Thymus (tissue), 14 donors: ENCODE data around the gene KRCC1. TPM values are rescaled to one million over a fixed set of nuclear protein-coding genes. Genes with fewer than 3 reads are reported as not detected.

ENCODE experiments used
- DNase-seq, 9 donors: peaks; one replicate each; pipeline ENCODE4 v3.0.0-alpha.2; 2013; ENCODE audit warnings: low spot score in 9 of 9, low read depth in 6 of 9, missing footprints in 1 of 9
- H3K27ac ChIP-seq, 2 donors: one replicate each; pipeline ENCODE4 v1.5.1; 2013; ENCODE audit warnings: control low read depth in 1 of 2, low read depth in 1 of 2, low read length in 1 of 2, mild to moderate bottlenecking in 1 of 2, moderate library complexity in 1 of 2
- H3K27me3 ChIP-seq, 2 donors: one replicate each; pipeline ENCODE4 v1.5.1; 2013; ENCODE audit warnings: low read length in 1 of 2; ENCODE audit not compliant: control insufficient read depth in 2 of 2, insufficient read depth in 1 of 2
- H3K36me3 ChIP-seq, 2 donors: one replicate each; pipeline ENCODE4 v1.5.1; 2013; ENCODE audit warnings: low read length in 1 of 2, mild to moderate bottlenecking in 1 of 2, moderate library complexity in 1 of 2; ENCODE audit not compliant: control insufficient read depth in 2 of 2, insufficient read depth in 2 of 2
- H3K4me1 ChIP-seq, 2 donors: one replicate each; pipeline ENCODE4 v1.5.1; 2013; ENCODE audit warnings: low read length in 2 of 2; ENCODE audit not compliant: control insufficient read depth in 2 of 2, insufficient read depth in 2 of 2
- H3K4me3 ChIP-seq, 2 donors: one replicate each; pipeline ENCODE4 v1.5.1; 2013; ENCODE audit warnings: low read length in 2 of 2, control low read depth in 1 of 2, mild to moderate bottlenecking in 1 of 2
- H3K9me3 ChIP-seq, 2 donors: one replicate each; pipeline ENCODE4 v1.5.1; 2013; ENCODE audit warnings: low read length in 1 of 2, mild to moderate bottlenecking in 1 of 2; ENCODE audit not compliant: control insufficient read depth in 2 of 2, insufficient read depth in 1 of 2
- WGBS: extraction: QIAGEN DNeasy Blood & Tissue Kit; methylation state at CpG from one replicate; pipeline ENCODE4 v1.1.7; 2013; 5-methylcytosine and 5-hydroxymethylcytosine counted together
- long read RNA-seq, 10 donors: transcript quantifications; one replicate each; lab custom pipeline, GENCODE V29; 2026
- polyA plus RNA-seq: library from polyadenylated mRNA; stranded (reverse); fragments of 200-250 nt; gene quantifications from one replicate; pipeline ENCODE4 v1.2.3, GENCODE V29; 2013
- total RNA-seq: library from RNA; stranded (reverse); fragments of 120-200 nt; gene quantifications from one replicate; pipeline ENCODE4 v1.2.4, GENCODE V29; 2013
- donor health status: healthy.

KRCC1 gene
- total RNA-seq (42.3 TPM), polyA plus RNA-seq (57.2 TPM)
- long read RNA-seq, donor 1, partial matches to known transcripts, result 0 of 3 reads
- long read RNA-seq, donor 1, other reads (novel, unspliced or antisense), result 0 of 3 reads
- long read RNA-seq, donor 2, transcript KRCC1-201 (4 exons, 1,753 nt), result major isoform, 23 of 23 reads
- long read RNA-seq, donor 2, partial matches to known transcripts, result 0 of 23 reads
- long read RNA-seq, donor 2, other reads (novel, unspliced or antisense), result 0 of 23 reads
- long read RNA-seq, donor 3, transcript KRCC1-201 (4 exons, 1,753 nt), result major isoform, 32 of 32 reads
- long read RNA-seq, donor 3, partial matches to known transcripts, result 0 of 32 reads
- long read RNA-seq, donor 3, other reads (novel, unspliced or antisense), result 0 of 32 reads
- long read RNA-seq, donor 4, transcript KRCC1-201 (4 exons, 1,753 nt), result major isoform, 12 of 12 reads
- long read RNA-seq, donor 4, partial matches to known transcripts, result 0 of 12 reads
- long read RNA-seq, donor 4, other reads (novel, unspliced or antisense), result 0 of 12 reads
- long read RNA-seq, donor 5, transcript KRCC1-201 (4 exons, 1,753 nt), result major isoform, 37 of 71 reads
- long read RNA-seq, donor 5, partial matches to known transcripts, result 34 of 71 reads
- long read RNA-seq, donor 5, other reads (novel, unspliced or antisense), result 0 of 71 reads
- long read RNA-seq, donor 6, transcript KRCC1-201 (4 exons, 1,753 nt), result major isoform, 19 of 25 reads
- long read RNA-seq, donor 6, partial matches to known transcripts, result 6 of 25 reads
- long read RNA-seq, donor 6, other reads (novel, unspliced or antisense), result 0 of 25 reads
- long read RNA-seq, donor 7, transcript KRCC1-201 (4 exons, 1,753 nt), result major isoform, 11 of 11 reads
- long read RNA-seq, donor 7, partial matches to known transcripts, result 0 of 11 reads
- long read RNA-seq, donor 7, other reads (novel, unspliced or antisense), result 0 of 11 reads
- long read RNA-seq, donor 8, transcript KRCC1-201 (4 exons, 1,753 nt), result major isoform, 5 of 5 reads
- long read RNA-seq, donor 8, partial matches to known transcripts, result 0 of 5 reads
- long read RNA-seq, donor 8, other reads (novel, unspliced or antisense), result 0 of 5 reads
- long read RNA-seq, donor 9, transcript KRCC1-201 (4 exons, 1,753 nt), result major isoform, 9 of 9 reads
- long read RNA-seq, donor 9, partial matches to known transcripts, result 0 of 9 reads
- long read RNA-seq, donor 9, other reads (novel, unspliced or antisense), result 0 of 9 reads
- long read RNA-seq, donor 10, transcript KRCC1-201 (4 exons, 1,753 nt), result major isoform, 9 of 18 reads
- long read RNA-seq, donor 10, partial matches to known transcripts, result 9 of 18 reads
- long read RNA-seq, donor 10, other reads (novel, unspliced or antisense), result 0 of 18 reads

DNA sequence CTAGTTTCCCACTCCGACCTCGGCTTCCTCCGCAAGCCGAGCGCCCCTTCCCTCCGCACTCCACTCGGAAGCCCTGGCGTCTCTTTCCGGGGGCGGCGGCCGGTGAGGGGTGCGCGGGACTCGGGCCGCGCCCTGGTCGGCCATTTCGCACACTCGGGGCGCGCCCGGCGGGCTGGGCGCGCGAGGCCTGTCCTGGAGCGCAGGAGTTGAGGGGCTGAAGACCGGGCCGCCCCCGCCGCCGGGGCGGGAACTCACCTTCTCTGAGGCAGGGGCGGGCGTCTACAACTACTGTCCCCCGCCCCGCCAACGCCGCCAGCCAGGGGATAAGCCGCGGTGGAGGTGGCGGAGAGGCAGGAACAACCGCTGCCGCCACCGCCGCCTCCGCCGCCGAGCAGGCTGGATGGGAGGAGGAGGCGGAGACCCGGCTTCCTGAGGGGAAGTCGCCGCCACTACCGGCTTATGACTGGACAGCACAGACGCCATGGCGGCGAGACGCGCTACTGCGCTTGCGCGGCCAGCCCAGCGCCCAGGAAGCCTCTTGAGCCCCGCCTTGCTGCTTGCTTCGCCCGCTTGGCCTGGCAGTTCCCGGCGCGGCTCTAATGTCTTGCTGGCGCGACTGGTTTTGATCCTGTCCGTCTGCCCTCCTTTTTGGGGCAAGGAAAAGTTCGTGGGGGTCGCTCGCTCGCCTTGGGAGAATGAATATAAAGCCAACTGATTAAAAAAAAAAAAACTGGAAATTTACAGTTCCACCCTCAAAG is at the start of gene KRCC1:
Gene KRCC1, minus strand, starts transcription at position 413 of the 758 bp plus-strand sequence. CDS start 27,220 bp downstream, outside the sequence.
- Histone ChIP-seq H3K27me3 (no peaks in the 10 kb centered on the region), H3K9me3 (no peaks in the 10 kb centered on the region), H3K4me3 (peak within 1 kb of the TSS; percentile 81 to 91), H3K4me1 (peaks cover 34 to 39% of the 10 kb centered on the region in 2 donors), H3K27ac (peak within 1 kb of the TSS; percentile 87 to 95), H3K36me3 (peaks cover 0 to 2% of the 10 kb centered on the region in 2 donors)
- peak; percentile 83 to 97 (median 90) for DNase-seq
- under 1% methylated on average over 77 of the region's 77 CpGs for WGBS

GRCh38 chr2:88100489-88100858 is 44.9 kb upstream of the KRCC1 start:
- Histone ChIP-seq H3K4me1 (no peaks in the 10 kb centered on the region), H3K9me3 (no peaks in the 10 kb centered on the region), H3K36me3 (no peaks in the 10 kb centered on the region), H3K27ac (no peak overlapping the region), H3K27me3 (peaks cover 0 to 2% of the 10 kb centered on the region in 2 donors), H3K4me3 (no peak overlapping the region)
- WGBS, result 94% methylated on average over 3 of the region's 3 CpGs
- DNase-seq, result no peak

DNA sequence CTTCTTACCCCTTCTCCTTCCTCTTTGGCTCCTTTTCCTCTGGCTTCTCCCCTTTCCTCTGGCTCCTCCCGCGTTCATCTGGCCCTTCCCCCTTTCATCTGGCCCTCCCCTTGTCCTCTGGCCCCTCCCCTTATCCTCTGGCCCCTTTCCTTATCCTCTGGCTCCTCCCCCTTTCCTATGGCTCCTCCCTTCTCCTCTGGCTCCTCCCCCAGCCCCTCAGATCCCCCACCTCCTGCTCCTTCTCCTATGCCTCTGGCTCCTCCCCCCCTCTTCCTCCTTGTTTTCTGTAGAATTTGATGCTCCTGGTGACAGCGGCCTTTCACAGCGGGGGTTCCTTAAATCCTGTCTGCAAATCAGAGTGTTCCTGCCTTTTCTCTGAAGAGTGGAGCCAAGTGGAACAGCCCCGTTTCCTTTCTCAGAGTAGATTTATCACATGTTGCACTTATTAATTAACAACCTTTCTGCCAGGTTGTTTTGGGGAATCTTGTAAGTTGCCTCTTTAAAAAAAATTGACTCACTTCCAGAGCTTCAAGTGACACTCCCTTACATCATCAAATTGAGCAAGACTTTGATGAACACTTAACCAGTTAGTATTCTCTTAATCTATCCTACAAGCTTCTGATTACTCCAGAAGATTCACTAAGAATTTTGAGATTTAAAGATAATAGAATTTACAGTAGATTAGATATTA is 44.4 kb upstream of the KRCC1 start:
- Histone ChIP-seq H3K4me1 (no peaks in the 10 kb centered on the region), H3K4me3 (no peak overlapping the region), H3K9me3 (no peaks in the 10 kb centered on the region), H3K36me3 (no peaks in the 10 kb centered on the region), H3K27me3 (peaks cover 0 to 2% of the 10 kb centered on the region in 2 donors), H3K27ac (no peak overlapping the region)
- 67% methylated on average over 5 of the region's 5 CpGs for WGBS
- DNase-seq, result no peak

GRCh38 chr2:88098558-88098900 is 42.9 kb upstream of the KRCC1 start:
- no peak overlapping the region for H3K4me3 ChIP-seq
- no peaks in the 10 kb centered on the region for H3K36me3 ChIP-seq
- H3K27me3 ChIP-seq, result no peaks in the 10 kb centered on the region
- no peak for DNase-seq
- H3K9me3 ChIP-seq, result no peaks in the 10 kb centered on the region
- H3K27ac ChIP-seq, result no peak overlapping the region
- no peaks in the 10 kb centered on the region for H3K4me1 ChIP-seq

DNA sequence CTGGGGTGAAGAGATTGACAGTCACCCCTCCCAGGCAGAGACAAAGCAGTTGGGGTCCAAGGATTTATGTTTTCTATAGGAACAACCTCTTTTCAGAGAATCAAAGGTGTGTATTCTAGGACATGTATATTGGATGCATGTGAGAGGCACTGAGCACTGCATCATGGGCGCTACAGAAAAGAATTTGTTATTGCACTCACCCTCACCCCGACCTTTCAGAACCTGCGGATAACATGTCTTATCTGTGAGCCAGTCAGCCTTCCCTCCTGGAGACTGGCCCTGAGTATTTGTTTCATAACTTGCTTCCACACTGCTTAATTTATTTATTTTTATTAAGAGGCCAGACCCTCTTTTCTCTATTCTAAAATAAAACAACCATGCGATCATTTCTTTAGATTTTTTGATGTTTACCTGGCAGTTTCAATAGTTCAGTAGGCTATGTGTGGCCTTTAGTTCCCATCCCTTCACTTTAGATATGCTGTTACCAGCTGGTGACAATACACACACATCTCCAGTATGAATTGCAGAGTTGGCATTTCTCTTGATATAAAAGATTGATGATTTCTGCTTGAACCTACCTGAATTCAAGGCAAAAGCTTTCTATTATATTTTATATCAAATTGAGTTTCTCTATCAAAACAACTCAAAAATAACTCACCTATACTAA is 42.4 kb upstream of the KRCC1 start:
- Histone ChIP-seq H3K27me3 (no peaks in the 10 kb centered on the region), H3K9me3 (no peaks in the 10 kb centered on the region), H3K4me1 (no peaks in the 10 kb centered on the region), H3K4me3 (no peak overlapping the region), H3K27ac (no peak overlapping the region), H3K36me3 (no peaks in the 10 kb centered on the region)
- WGBS, result 97% methylated on average over 4 of the region's 4 CpGs
- DNase-seq, result no peak

- Histone ChIP-seq H3K9me3 (no peaks in the 10 kb centered on the region), H3K4me1 (peaks cover 0 to 3% of the 10 kb centered on the region in 2 donors), H3K36me3 (no peaks in the 10 kb centered on the region), H3K4me3 (no peak overlapping the region), H3K27ac (no peak overlapping the region), H3K27me3 (no peaks in the 10 kb centered on the region)
- no peak for DNase-seq
- WGBS, result 94% methylated on average over 3 of the region's 3 CpGs
These were observed 41.6 kb upstream of the KRCC1 start for GRCh38 chr2:88097192-88097591.

DNA sequence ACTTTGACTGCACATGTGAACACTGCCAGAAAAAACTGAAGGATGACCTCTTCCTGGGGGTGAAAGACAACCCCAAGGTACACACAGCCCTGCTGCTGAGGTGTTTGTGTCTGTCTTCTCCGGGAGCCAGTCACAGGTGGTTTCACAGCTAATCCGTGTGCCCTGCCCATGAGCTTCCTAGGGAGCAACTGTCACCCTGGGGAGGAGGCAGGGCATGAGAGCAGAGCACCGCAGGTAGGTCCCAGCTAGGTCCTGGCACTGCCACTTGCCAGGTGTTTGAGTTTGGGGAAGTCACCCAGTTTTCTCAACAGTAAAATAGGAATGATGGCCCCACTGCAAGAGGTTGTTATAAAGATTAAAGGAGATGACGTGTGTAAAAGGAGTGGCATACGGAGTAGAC is 41.1 kb upstream of the KRCC1 start:
- Histone ChIP-seq H3K36me3 (no peaks in the 10 kb centered on the region), H3K4me3 (no peak overlapping the region), H3K27ac (no peak overlapping the region), H3K27me3 (no peaks in the 10 kb centered on the region), H3K4me1 (peaks cover 0 to 6% of the 10 kb centered on the region in 2 donors), H3K9me3 (no peaks in the 10 kb centered on the region)
- no peak for DNase-seq
- WGBS, result 85% methylated on average over 5 of the region's 5 CpGs
